H9 (cell line): Measurements from ENCODE around the gene HEYL. TPM values are rescaled to one million over a fixed set of nuclear protein-coding genes. Genes with fewer than 3 reads are reported as not detected.

ENCODE experiments used
- DNase-seq: peaks from one replicate; pipeline ENCODE4 v3.0.0-alpha.2; 2017
- H2AFZ ChIP-seq: one replicate; pipeline ENCODE4 v1.6.1; 2013; ENCODE audit warnings: mild to moderate bottlenecking, low read length, control low read depth, moderate library complexity
- H2AK5ac ChIP-seq: 2 replicates; pipeline ENCODE4 v1.6.1; 2013; ENCODE audit warnings: low read length, control low read depth, mixed read lengths; ENCODE audit not compliant: insufficient read length
- H2BK120ac ChIP-seq: one replicate; pipeline ENCODE4 v1.6.1; 2013; ENCODE audit warnings: low read depth, mild to moderate bottlenecking, low read length, control low read depth, inconsistent platforms; ENCODE audit not compliant: poor library complexity, severe bottlenecking
- H2BK12ac ChIP-seq: 2 replicates; pipeline ENCODE4 v1.6.1; 2013; ENCODE audit warnings: low read length, control low read depth, mixed read lengths, low read depth; ENCODE audit not compliant: insufficient read length
- H2BK15ac ChIP-seq: 2 replicates; pipeline ENCODE4 v1.6.1; 2013; ENCODE audit warnings: low read depth, low read length, control low read depth
- H2BK20ac ChIP-seq: one replicate; pipeline ENCODE4 v1.6.1; 2013; ENCODE audit warnings: low read depth, mild to moderate bottlenecking, low read length, control low read depth, inconsistent platforms; ENCODE audit not compliant: poor library complexity, severe bottlenecking
- H2BK5ac ChIP-seq: 2 replicates; pipeline ENCODE4 v1.6.1; 2013; ENCODE audit warnings: low read length, control low read depth, mixed read lengths; ENCODE audit not compliant: insufficient read length
- H3K14ac ChIP-seq: 2 replicates; pipeline ENCODE4 v1.6.1; 2013; ENCODE audit warnings: low read length, control low read depth; ENCODE audit not compliant: insufficient read depth
- H3K18ac ChIP-seq: 2 replicates; pipeline ENCODE4 v1.6.1; 2013; ENCODE audit warnings: low read depth, mild to moderate bottlenecking, mixed read lengths, low read length, control low read depth; ENCODE audit not compliant: insufficient read length
- H3K23ac ChIP-seq: 2 replicates; pipeline ENCODE4 v1.6.1; 2013; ENCODE audit warnings: low read length, control low read depth, mixed read lengths, low read depth; ENCODE audit not compliant: insufficient read length
- H3K23me2 ChIP-seq: 2 replicates; pipeline ENCODE4 v1.6.1; 2013; ENCODE audit warnings: low read depth, mild to moderate bottlenecking, mixed read lengths, low read length, control low read depth; ENCODE audit not compliant: insufficient read length, poor library complexity, severe bottlenecking
- H3K27ac ChIP-seq: 2 replicates; pipeline ENCODE4 v1.5.1; 2013; ENCODE audit warnings: low read length, control low read depth, mixed read lengths, low read depth; ENCODE audit not compliant: insufficient read length
- H3K27me3 ChIP-seq: 2 replicates; pipeline ENCODE4 v1.6.1; 2013; ENCODE audit warnings: low read length, control low read depth, inconsistent platforms; ENCODE audit not compliant: insufficient read depth
- H3K4ac ChIP-seq: 2 replicates; pipeline ENCODE4 v1.6.1; 2013; ENCODE audit warnings: low read depth, mild to moderate bottlenecking, control low read depth, inconsistent platforms, low read length, moderate library complexity
- H3K4me1 ChIP-seq: 2 replicates; pipeline ENCODE4 v1.6.1; 2013; ENCODE audit warnings: low read length, control low read depth, inconsistent platforms; ENCODE audit not compliant: insufficient read depth
- H3K4me2 ChIP-seq: 2 replicates; pipeline ENCODE4 v1.6.1; 2013; ENCODE audit warnings: low read length, control low read depth, mixed read lengths; ENCODE audit not compliant: insufficient read length, insufficient read depth
- H3K56ac ChIP-seq: 2 replicates; pipeline ENCODE4 v1.6.1; 2013; ENCODE audit warnings: low read depth, mild to moderate bottlenecking, mixed read lengths, low read length, control low read depth; ENCODE audit not compliant: insufficient read length
- H3K79me1 ChIP-seq: 2 replicates; pipeline ENCODE4 v1.6.1; 2013; ENCODE audit warnings: low read depth, mild to moderate bottlenecking, moderate library complexity, low read length, control low read depth, inconsistent platforms; ENCODE audit not compliant: insufficient read depth, poor library complexity, severe bottlenecking
- H3K79me2 ChIP-seq: 2 replicates; pipeline ENCODE4 v1.6.1; 2013; ENCODE audit warnings: low read length, control low read depth, inconsistent platforms; ENCODE audit not compliant: insufficient read depth
- H3K9ac ChIP-seq: 2 replicates; pipeline ENCODE4 v1.6.1; 2013; ENCODE audit warnings: low read length, control low read depth, mixed read lengths; ENCODE audit not compliant: insufficient read length; ENCODE audit errors: extremely low read depth
- H3K9me3 ChIP-seq: one replicate; pipeline ENCODE4 v1.6.1; 2013; ENCODE audit warnings: low read depth, low read length, inconsistent platforms; ENCODE audit not compliant: control insufficient read depth
- H3T11ph ChIP-seq: one replicate; pipeline ENCODE4 v1.6.1; 2013; ENCODE audit warnings: mild to moderate bottlenecking, low read length, control low read depth, inconsistent platforms
- H4K20me1 ChIP-seq: one replicate; pipeline ENCODE4 v1.6.1; 2013; ENCODE audit not compliant: control insufficient read depth, insufficient read length, insufficient read depth
- H4K5ac ChIP-seq: 2 replicates; pipeline ENCODE4 v1.6.1; 2013; ENCODE audit warnings: low read depth, mild to moderate bottlenecking, mixed read lengths, low read length, control low read depth; ENCODE audit not compliant: insufficient read length
- H4K8ac ChIP-seq: replicated peaks from 2 replicates; pipeline ENCODE4 v1.6.1; 2013; ENCODE audit warnings: low read length, control low read depth, mixed read lengths, low read depth; ENCODE audit not compliant: insufficient read length
- H4K91ac ChIP-seq: 2 replicates; pipeline ENCODE4 v1.6.1; 2013; ENCODE audit warnings: low read depth, mild to moderate bottlenecking, moderate library complexity, mixed read lengths, low read length, control low read depth; ENCODE audit not compliant: insufficient read length
- H3K27ac Mint-ChIP-seq, 3 experiments: 2 replicates in 2 of 3; 3 replicates in 1 of 3; pipeline ENCODE4 v1.8.0; 2020 to 2021; ENCODE audit warnings: mixed read lengths in 3 of 3, mild to moderate bottlenecking in 1 of 3, moderate library complexity in 1 of 3
- H3K27me3 Mint-ChIP-seq: 2 replicates; pipeline ENCODE4 v1.8.0; 2021; ENCODE audit warnings: low read depth, mild to moderate bottlenecking, moderate library complexity, mixed read lengths
- H3K36me3 Mint-ChIP-seq, 3 experiments: 2 replicates in 2 of 3; 3 replicates in 1 of 3; pipeline ENCODE4 v1.8.0; 2020 to 2021; ENCODE audit warnings: low read depth in 3 of 3, mixed read lengths in 3 of 3; ENCODE audit not compliant: insufficient read depth in 1 of 3
- H3K4me1 Mint-ChIP-seq, 2 experiments: 2 replicates each; pipeline ENCODE4 v1.8.0; 2020; ENCODE audit warnings: mixed read lengths in 2 of 2
- H3K4me3 Mint-ChIP-seq, 2 experiments: 2 replicates in 1 of 2; 3 replicates in 1 of 2; pipeline ENCODE4 v1.8.0; 2020 to 2021; ENCODE audit warnings: mild to moderate bottlenecking in 2 of 2, mixed read lengths in 2 of 2, moderate library complexity in 1 of 2
- H3K9me3 Mint-ChIP-seq, 2 experiments: 2 replicates in 1 of 2; 3 replicates in 1 of 2; pipeline ENCODE4 v1.8.0; 2020; ENCODE audit warnings: mild to moderate bottlenecking in 2 of 2, mixed read lengths in 2 of 2, moderate library complexity in 1 of 2
- WGBS: extraction: QIAGEN DNeasy Blood & Tissue Kit; methylation state at CpG from one replicate; pipeline ENCODE4 v1.1.7; 2013; ENCODE audit warnings: missing lambda C conversion rate, low lambda C conversion rate, mixed read lengths; ENCODE audit not compliant: insufficient read length; ENCODE audit errors: extremely low coverage; 5-methylcytosine and 5-hydroxymethylcytosine counted together
- total RNA-seq: library from RNA; stranded (reverse); gene quantifications from 2 replicates; pipeline ENCODE4 v1.2.1, GENCODE V29; 2021
- TF ChIP-seq, protein P1 (sequence below): fragments of 200-600 bp; sonication (generic); conservative IDR thresholded peaks from 3 replicates; pipeline ENCODE4 v1.8.0; 2021; ENCODE audit warnings: antibody characterized with exemption, mild to moderate bottlenecking

Gene HEYL
- total RNA-seq, 1 experiment from 2014 or later, result 1.9 TPM

GRCh38 chr1:39645411-39646043 lies 6.1 kb upstream of the HEYL start:
- H3K56ac ChIP-seq, result no peak overlapping the region
- no peak overlapping the region for H3K27ac ChIP-seq
- no peak overlapping the region for H3K14ac ChIP-seq
- Mint-ChIP-seq H3K36me3 (no peaks in the 10 kb centered on the region), H3K27ac (peak overlapping the region in 1 of 3 experiments; percentile 94; a peak in 1 of 7 replicates), H3K27me3 (peaks cover 83% of the 10 kb centered on the region), H3K4me1 (peaks cover 5 to 17% of the 10 kb centered on the region in 2 experiments; a peak in 3 of 4 replicates), H3K9me3 (no peaks in the 10 kb centered on the region), H3K4me3 (no peak overlapping the region)
- no peak overlapping the region for H3K4ac ChIP-seq
- H2BK5ac ChIP-seq, result no peak overlapping the region
- no peak overlapping the region for H3K4me2 ChIP-seq
- no peaks in the 10 kb centered on the region for H3K9me3 ChIP-seq
- H4K91ac ChIP-seq, result no peak overlapping the region
- TF ChIP-seq, protein P1, sequence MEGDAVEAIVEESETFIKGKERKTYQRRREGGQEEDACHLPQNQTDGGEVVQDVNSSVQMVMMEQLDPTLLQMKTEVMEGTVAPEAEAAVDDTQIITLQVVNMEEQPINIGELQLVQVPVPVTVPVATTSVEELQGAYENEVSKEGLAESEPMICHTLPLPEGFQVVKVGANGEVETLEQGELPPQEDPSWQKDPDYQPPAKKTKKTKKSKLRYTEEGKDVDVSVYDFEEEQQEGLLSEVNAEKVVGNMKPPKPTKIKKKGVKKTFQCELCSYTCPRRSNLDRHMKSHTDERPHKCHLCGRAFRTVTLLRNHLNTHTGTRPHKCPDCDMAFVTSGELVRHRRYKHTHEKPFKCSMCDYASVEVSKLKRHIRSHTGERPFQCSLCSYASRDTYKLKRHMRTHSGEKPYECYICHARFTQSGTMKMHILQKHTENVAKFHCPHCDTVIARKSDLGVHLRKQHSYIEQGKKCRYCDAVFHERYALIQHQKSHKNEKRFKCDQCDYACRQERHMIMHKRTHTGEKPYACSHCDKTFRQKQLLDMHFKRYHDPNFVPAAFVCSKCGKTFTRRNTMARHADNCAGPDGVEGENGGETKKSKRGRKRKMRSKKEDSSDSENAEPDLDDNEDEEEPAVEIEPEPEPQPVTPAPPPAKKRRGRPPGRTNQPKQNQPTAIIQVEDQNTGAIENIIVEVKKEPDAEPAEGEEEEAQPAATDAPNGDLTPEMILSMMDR, result no peak
- H2AFZ ChIP-seq, result no peak overlapping the region
- no peak overlapping the region for H4K8ac ChIP-seq
- no peak overlapping the region for H2BK15ac ChIP-seq
- no peak overlapping the region for H3T11ph ChIP-seq
- no peaks in the 10 kb centered on the region for H3K23me2 ChIP-seq
- H3K23ac ChIP-seq, result no peak overlapping the region
- no peak overlapping the region for H2BK20ac ChIP-seq
- no peaks in the 10 kb centered on the region for H3K79me2 ChIP-seq
- no peak overlapping the region for H2AK5ac ChIP-seq
- no peak for DNase-seq
- H2BK120ac ChIP-seq, result no peak overlapping the region
- H3K4me1 ChIP-seq, result no peaks in the 10 kb centered on the region
- H4K20me1 ChIP-seq, result no peaks in the 10 kb centered on the region
- no peaks in the 10 kb centered on the region for H3K79me1 ChIP-seq
- no peak overlapping the region for H3K9ac ChIP-seq
- H3K27me3 ChIP-seq, result no peaks in the 10 kb centered on the region; the same call in 1 of the 2 replicates
- H4K5ac ChIP-seq, result no peak overlapping the region
- H2BK12ac ChIP-seq, result no peak overlapping the region
- H3K18ac ChIP-seq, result no peak overlapping the region
- WGBS, result no CpG with 5 or more reads among the region's 3 CpGs
